ENCODE results near the gene SRGAP1. TPM values are rescaled to one million over a fixed set of nuclear protein-coding genes. Genes with fewer than 3 reads are reported as not detected.
A peak's percentile ranks its signal among the peaks of the same experiment; 100 is the strongest.

Gene SRGAP1
- total RNA-seq, 6 experiments from 2014 or later, result 1.3 to 5.0 (median 3.0) TPM

- ATAC-seq (peak in 1 of 4 donors; percentile 17), DNase-seq (no peak)
- Histone ChIP-seq H3K4me3 (no peak overlapping the region), H3K36me3 (no peaks in the 10 kb centered on the region), H3K9me3 (no peaks in the 10 kb centered on the region), H3K27ac (no peak overlapping the region), H3K4me1 (peaks cover 0 to 5% (median 2%) of the 10 kb centered on the region in 4 donors), H3K27me3 (no peaks in the 10 kb centered on the region)
- no peak for TF ChIP-seq CTCF (IDR thresholded peaks at IDR 0.05)
- TF ChIP-seq POLR2A (IDR thresholded peaks at IDR 0.05), result no peak
- intact Hi-C loops (cut with DNase I), result no loop called here
Observed at GRCh38 chr12:63945777-63946176, 101.3 kb downstream of the SRGAP1 start.

DNA sequence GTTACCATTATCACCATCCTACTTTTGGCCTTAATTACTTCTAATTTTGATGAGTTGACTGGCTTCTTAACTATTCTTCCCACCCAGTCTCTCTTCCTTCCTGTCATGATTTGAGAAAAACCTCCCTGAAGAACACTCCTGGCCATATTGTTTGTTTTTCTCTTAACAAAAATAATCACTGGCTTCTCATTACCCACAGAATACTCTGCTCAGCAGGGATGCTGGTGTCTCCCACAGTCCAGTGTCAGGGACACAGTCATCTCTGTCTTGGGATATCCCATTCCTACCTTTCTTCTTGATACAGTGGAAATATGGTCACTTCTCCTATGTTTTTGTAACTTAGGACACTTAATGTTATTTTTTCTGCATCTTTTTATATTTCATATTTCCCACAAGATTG lies 103.7 kb downstream of the SRGAP1 start:
- intact Hi-C loops (cut with DNase I), result no loop called here

DNA sequence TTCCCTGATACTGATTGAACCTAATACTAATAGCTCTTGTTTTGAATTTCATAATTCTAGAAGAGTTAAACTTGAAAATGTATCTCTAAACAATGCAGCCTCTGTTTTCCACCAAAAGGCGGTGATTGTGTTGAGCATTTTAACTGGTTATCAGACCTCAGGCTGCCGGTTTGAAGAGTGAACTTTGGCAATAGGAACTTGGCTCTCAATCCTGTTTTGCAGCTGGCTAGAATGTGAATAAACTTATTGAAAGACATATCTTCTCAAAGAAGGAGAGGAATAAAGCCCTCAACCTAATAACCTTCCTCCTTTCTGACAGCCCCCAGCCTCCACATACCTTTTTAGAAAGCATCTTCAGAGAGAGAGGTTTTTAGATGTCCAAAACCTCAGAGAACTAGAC lies 105.4 kb downstream of the SRGAP1 start:
- TF ChIP-seq CTCF (IDR thresholded peaks at IDR 0.05) (no peak), POLR2A (IDR thresholded peaks at IDR 0.05) (no peak)
- H3K36me3 ChIP-seq, result no peaks in the 10 kb centered on the region
- no peaks in the 10 kb centered on the region for H3K9me3 ChIP-seq
- peak overlapping the region in 1 of 3 donors; percentile 41 for H3K27ac ChIP-seq
- H3K4me3 ChIP-seq, result no peak overlapping the region
- peaks cover 0 to 6% (median 2%) of the 10 kb centered on the region in 4 donors for H3K4me1 ChIP-seq
- intact Hi-C loops (cut with DNase I), result no loop called here
- WGBS (ENCODE audit: insufficient coverage, low coverage, low lambda C conversion rate, missing lambda C conversion rate), result 18% methylated on average over 2 of the region's 2 CpGs
- H3K27me3 ChIP-seq, result no peaks in the 10 kb centered on the region
- no peak for DNase-seq
- peak; percentile 72 to 90 (median 82) for ATAC-seq

More for the DNA sequence above, 103.7 kb downstream of the SRGAP1 start:
- no peaks in the 10 kb centered on the region for H3K36me3 ChIP-seq
- H3K4me1 ChIP-seq, result peaks cover 0 to 5% (median 2%) of the 10 kb centered on the region in 4 donors
- H3K9me3 ChIP-seq, result no peaks in the 10 kb centered on the region
- ATAC-seq (no peak), DNase-seq (no peak)
- TF ChIP-seq CTCF (IDR thresholded peaks at IDR 0.05) (no peak), POLR2A (IDR thresholded peaks at IDR 0.05) (no peak)
- H3K4me3 ChIP-seq, result no peak overlapping the region
- H3K27ac ChIP-seq, result no peak overlapping the region
- no peaks in the 10 kb centered on the region for H3K27me3 ChIP-seq

DNA sequence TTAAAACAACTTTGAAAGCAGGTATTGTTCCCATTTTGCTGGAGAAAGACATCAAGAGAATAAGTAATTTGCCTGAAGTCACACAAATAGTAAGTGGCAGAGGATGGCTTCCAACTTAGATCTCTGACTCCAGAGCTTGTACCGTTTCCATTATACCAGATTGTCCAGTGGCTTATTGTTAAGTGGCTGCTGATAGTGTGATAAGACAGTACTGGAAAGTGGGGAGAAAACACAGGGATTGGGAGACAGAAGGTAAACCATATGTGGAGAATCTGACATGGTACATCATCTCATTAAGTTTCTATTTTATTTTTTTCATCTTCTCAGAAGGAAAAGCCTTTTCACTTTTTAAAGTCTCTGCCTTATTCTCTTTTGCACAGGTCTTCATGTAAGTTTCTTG lies 108.5 kb downstream of the SRGAP1 start:
- ATAC-seq, result no peak
- H3K9me3 ChIP-seq, result no peaks in the 10 kb centered on the region
- H3K36me3 ChIP-seq, result no peaks in the 10 kb centered on the region
- 86% methylated on average over 1 of the region's 1 CpG for WGBS (ENCODE audit: insufficient coverage, low coverage, low lambda C conversion rate, missing lambda C conversion rate)
- H3K4me3 ChIP-seq, result no peak overlapping the region
- intact Hi-C loops (cut with DNase I), result no loop called here
- no peaks in the 10 kb centered on the region for H3K27me3 ChIP-seq
- H3K4me1 ChIP-seq, result peaks cover 0 to 19% (median 6%) of the 10 kb centered on the region in 4 donors
- no peak for DNase-seq
- no peak for TF ChIP-seq CTCF (IDR thresholded peaks at IDR 0.05)
- TF ChIP-seq POLR2A (IDR thresholded peaks at IDR 0.05), result no peak
- H3K27ac ChIP-seq, result no peak overlapping the region

All from right lobe of liver (tissue), 6 donors.